ENCODE results near the gene LRRFIP1.

DNA sequence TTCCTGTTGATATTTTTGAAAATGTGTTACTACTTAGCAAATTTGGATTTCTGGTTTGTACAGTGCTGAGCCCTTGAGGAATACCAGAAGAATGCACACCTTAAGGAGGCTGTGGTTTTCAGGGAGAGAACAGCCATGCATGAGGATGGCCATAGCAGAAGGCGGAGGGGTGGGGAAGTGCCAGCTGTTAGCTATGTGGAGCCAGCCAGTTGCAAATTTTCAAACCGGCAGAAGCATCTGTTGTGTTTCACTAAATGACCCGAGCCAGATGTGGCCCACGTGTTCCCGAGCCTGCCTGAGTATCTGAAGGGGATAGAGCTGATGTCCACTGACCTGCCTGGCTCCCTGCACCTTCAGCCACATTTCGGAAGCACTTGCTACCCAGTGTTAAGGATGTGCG is 154.8 kb downstream of the LRRFIP1 start:
- TF ChIP-seq, protein P1, sequence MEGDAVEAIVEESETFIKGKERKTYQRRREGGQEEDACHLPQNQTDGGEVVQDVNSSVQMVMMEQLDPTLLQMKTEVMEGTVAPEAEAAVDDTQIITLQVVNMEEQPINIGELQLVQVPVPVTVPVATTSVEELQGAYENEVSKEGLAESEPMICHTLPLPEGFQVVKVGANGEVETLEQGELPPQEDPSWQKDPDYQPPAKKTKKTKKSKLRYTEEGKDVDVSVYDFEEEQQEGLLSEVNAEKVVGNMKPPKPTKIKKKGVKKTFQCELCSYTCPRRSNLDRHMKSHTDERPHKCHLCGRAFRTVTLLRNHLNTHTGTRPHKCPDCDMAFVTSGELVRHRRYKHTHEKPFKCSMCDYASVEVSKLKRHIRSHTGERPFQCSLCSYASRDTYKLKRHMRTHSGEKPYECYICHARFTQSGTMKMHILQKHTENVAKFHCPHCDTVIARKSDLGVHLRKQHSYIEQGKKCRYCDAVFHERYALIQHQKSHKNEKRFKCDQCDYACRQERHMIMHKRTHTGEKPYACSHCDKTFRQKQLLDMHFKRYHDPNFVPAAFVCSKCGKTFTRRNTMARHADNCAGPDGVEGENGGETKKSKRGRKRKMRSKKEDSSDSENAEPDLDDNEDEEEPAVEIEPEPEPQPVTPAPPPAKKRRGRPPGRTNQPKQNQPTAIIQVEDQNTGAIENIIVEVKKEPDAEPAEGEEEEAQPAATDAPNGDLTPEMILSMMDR (IDR thresholded peaks at IDR 0.05): no peak
- TF ChIP-seq EP300 (IDR thresholded peaks at IDR 0.05): no peak

Data from ovary (tissue), 3 donors.